Kidney epithelial cell (primary cell): Measurements from ENCODE around the gene C17orf67. TPM values are rescaled to one million over a fixed set of nuclear protein-coding genes. Genes with fewer than 3 reads are reported as not detected.
A peak's percentile ranks its signal among the peaks of the same experiment; 100 is the strongest.

Experiments used
- DNase-seq: peaks from one replicate; pipeline ENCODE4 v3.0.0-alpha.2; 2010; ENCODE audit warnings: low read depth
- H3K27me3 ChIP-seq: 2 replicates; pipeline ENCODE4 v1.6.0; 2011; ENCODE audit warnings: low read length; ENCODE audit not compliant: control insufficient read depth, insufficient read depth
- H3K36me3 ChIP-seq: 2 replicates; pipeline ENCODE4 v1.5.1; 2011; ENCODE audit warnings: low read length; ENCODE audit not compliant: control insufficient read depth, insufficient read depth
- H3K4me3 ChIP-seq: 2 replicates; pipeline ENCODE4 v1.5.1; 2011; ENCODE audit warnings: low read depth, mild to moderate bottlenecking, control low read depth, low read length
- CTCF ChIP-seq: IDR thresholded peaks from 2 replicates; pipeline ENCODE4 v1.5.1; 2011; ENCODE audit warnings: mild to moderate bottlenecking, moderate library complexity, low read length, control low read depth, inconsistent platforms; ENCODE audit not compliant: insufficient read depth, poor library complexity, severe bottlenecking
- total RNA-seq: library from RNA; depleted of rRNA; stranded (reverse); fragments of >200 nt; gene quantifications from 2 replicates; pipeline ENCODE4 v1.2.3, GENCODE V29; 2015

The C17orf67 gene
- total RNA-seq, 1 donor from 2014 or later = 0.50 TPM

GRCh38 chr17:56795221-56795865 is 38.4 kb downstream of the C17orf67 start:
- Histone ChIP-seq H3K27me3 (peaks cover 2% of the 10 kb centered on the region), H3K36me3 (no peaks in the 10 kb centered on the region), H3K4me3 (no peak overlapping the region)
- no peak for TF ChIP-seq CTCF
- DNase-seq = no peak

DNA sequence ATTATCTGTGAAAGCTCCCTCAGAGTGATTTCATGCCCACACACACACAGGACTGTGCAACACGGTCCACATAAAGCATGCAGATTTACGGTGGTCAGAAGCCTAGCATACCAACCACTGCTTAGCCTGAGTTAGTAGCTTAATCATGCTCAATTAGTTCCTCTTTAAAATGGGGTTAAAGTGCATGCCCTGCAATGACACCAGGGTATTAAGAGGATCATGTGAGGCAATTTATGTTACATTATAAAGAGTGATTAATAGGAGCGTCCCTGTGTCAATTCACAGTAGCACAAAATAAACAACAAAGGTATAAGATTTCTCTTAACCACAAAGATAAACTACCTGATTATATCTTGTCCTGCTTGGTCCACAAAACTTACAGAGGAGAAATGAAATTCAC is 39.8 kb downstream of the C17orf67 start:
- DNase-seq = no peak
- no peaks in the 10 kb centered on the region for H3K36me3 ChIP-seq
- no peak for TF ChIP-seq CTCF
- no peak overlapping the region for H3K4me3 ChIP-seq
- H3K27me3 ChIP-seq = peaks cover 2% of the 10 kb centered on the region

DNA sequence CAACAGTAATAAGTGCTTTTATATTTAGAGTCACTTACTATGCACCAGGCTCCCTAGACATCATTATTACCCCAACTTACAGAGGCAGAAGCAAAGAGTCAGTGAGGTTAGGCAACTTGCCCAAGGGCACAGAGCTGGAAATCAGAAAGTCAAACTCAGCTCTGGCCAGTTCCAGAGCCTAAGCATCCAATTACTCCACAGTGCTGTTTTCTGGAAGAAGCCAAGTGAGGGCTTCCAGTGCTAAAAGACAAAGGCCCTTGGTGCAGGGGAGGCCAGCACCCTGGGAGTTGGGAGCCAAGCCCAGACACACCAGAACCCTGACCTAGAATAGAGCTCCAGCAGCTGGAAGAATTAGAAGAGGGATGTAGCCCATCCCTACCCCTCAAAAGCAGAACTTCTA is 40.2 kb downstream of the C17orf67 start:
- no peak for DNase-seq
- Histone ChIP-seq H3K27me3 (peaks cover 2% of the 10 kb centered on the region), H3K36me3 (no peaks in the 10 kb centered on the region), H3K4me3 (no peak overlapping the region)
- TF ChIP-seq CTCF = no peak

DNA sequence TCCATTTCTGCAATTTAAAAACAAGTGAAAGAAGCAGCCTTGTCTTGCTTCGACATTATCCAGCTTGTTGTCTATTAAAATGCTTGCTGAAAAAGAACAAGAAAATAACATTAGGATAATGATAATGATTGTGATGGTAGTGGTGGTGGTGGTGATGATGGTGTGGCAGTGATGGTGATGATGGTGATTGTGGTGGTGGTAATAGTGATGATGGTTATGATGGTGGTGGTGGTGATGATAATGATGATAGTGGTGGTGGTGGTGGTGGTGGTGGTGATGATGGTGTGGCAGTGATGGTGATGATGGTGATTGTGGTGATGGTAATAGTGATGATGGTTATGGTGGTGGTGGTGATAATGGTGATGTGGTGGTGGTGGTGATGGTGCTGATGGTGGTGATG is 41.5 kb downstream of the C17orf67 start:
- no peak overlapping the region for H3K4me3 ChIP-seq
- peaks cover 2% of the 10 kb centered on the region for H3K27me3 ChIP-seq
- no peak for DNase-seq
- H3K36me3 ChIP-seq = no peaks in the 10 kb centered on the region
- TF ChIP-seq CTCF = no peak

GRCh38 chr17:56786989-56787482 is 46.7 kb downstream of the C17orf67 start:
- H3K4me3 ChIP-seq = no peak overlapping the region

More at GRCh38 chr17:56786989-56787482, 46.7 kb downstream of the C17orf67 start:
- TF ChIP-seq CTCF = no peak
- DNase-seq = peak; percentile 95
- Histone ChIP-seq H3K27me3 (no peaks in the 10 kb centered on the region), H3K36me3 (no peaks in the 10 kb centered on the region)
